Erythroblast (primary cell): ENCODE data around the gene LSAMP.

Experiments used
- GATA1 ChIP-seq: IDR thresholded peaks from 2 replicates; pipeline ENCODE4 v1.6.1; 2011; ENCODE audit warnings: low read depth, mild to moderate bottlenecking, control low read depth, low read length, moderate library complexity
- POLR2A ChIP-seq: IDR thresholded peaks from 2 replicates; pipeline ENCODE4 v1.6.1; 2011; ENCODE audit warnings: mild to moderate bottlenecking, low read length

DNA sequence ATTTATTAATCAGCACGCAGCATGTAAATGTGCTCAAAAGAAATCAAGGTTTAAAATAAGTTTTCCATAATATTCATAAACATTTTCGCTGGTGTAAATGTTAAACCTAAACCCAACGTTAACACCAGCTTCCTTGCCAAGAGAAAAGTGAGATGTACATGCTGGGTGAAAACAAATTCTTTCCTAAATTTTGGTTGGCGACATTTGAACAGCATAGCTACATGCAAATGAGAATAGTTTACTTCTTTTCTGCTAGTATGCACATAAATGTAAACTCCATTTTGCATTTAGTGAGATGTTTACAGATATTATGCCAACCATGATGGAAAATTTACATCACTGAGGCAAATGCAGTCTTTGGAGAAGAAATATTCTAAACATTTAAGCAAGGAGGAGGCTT lies 639.8 kb downstream of the LSAMP start:
- TF ChIP-seq GATA1 = no peak
- no peak for TF ChIP-seq POLR2A
